Type B pancreatic cell (in vitro differentiated cells): ENCODE measurements around the gene MAGT1. TPM values are rescaled to one million over a fixed set of nuclear protein-coding genes. Genes with fewer than 3 reads are reported as not detected.
"Not testable (repeated sequence)": the region's sequence is repeated elsewhere in the genome, so short reads cannot be mapped to it uniquely, and the experiment has no call there.

Experiments
- DNase-seq: peaks from one replicate; pipeline ENCODE4 v3.0.0; 2021; ENCODE audit warnings: mixed read lengths; ENCODE audit not compliant: unreplicated experiment; ENCODE audit errors: extremely low spot score
- H3K27ac Mint-ChIP-seq: 2 replicates; pipeline ENCODE4 v1.8.0; 2021; ENCODE audit warnings: mild to moderate bottlenecking, mixed read lengths
- H3K27me3 Mint-ChIP-seq: 2 replicates; pipeline ENCODE4 v1.8.0; 2021; ENCODE audit warnings: mixed read lengths
- H3K36me3 Mint-ChIP-seq: 2 replicates; pipeline ENCODE4 v1.8.0; 2021; ENCODE audit warnings: mixed read lengths
- H3K4me1 Mint-ChIP-seq: one replicate; pipeline ENCODE4 v1.8.0; 2021; ENCODE audit warnings: mixed read lengths; ENCODE audit not compliant: unreplicated experiment
- H3K4me3 Mint-ChIP-seq: 2 replicates; pipeline ENCODE4 v1.8.0; 2021; ENCODE audit warnings: mild to moderate bottlenecking, mixed read lengths
- H3K9me3 Mint-ChIP-seq: 2 replicates; pipeline ENCODE4 v1.8.0; 2021; ENCODE audit warnings: mixed read lengths
- total RNA-seq: library from RNA; stranded (reverse); gene quantifications from 2 replicates; pipeline ENCODE4 v1.2.1, GENCODE V29; 2021; ENCODE audit warnings: low replicate concordance
- TF ChIP-seq, protein P1 (sequence below): fragments of 200-600 bp; sonication (generic); conservative IDR thresholded peaks from 2 replicates; pipeline ENCODE4 v1.5.0; 2021; ENCODE audit warnings: antibody characterized with exemption, mild to moderate bottlenecking

MAGT1 gene
- total RNA-seq, 1 donor from 2014 or later: 57.8 TPM

DNA sequence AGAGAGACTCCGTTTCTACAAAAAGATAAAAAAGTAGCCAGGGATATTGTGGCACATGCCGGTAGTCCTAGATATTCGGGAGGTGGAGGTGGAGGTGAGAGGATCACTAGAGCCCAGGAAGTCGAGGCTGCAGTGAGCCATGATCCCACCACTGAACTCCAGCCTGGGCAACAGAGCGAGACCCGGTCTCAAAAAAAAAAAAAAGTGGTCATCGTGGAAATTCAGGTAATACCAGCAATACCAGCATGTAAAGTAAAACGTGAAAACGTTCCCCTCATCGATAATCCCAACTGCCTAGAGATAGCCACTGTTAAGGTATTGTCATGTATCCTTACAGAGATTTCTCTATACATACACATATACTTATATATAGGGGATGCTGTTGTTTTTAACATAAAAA lies 1.5 kb downstream of the MAGT1 start:
- TF ChIP-seq, protein P1, sequence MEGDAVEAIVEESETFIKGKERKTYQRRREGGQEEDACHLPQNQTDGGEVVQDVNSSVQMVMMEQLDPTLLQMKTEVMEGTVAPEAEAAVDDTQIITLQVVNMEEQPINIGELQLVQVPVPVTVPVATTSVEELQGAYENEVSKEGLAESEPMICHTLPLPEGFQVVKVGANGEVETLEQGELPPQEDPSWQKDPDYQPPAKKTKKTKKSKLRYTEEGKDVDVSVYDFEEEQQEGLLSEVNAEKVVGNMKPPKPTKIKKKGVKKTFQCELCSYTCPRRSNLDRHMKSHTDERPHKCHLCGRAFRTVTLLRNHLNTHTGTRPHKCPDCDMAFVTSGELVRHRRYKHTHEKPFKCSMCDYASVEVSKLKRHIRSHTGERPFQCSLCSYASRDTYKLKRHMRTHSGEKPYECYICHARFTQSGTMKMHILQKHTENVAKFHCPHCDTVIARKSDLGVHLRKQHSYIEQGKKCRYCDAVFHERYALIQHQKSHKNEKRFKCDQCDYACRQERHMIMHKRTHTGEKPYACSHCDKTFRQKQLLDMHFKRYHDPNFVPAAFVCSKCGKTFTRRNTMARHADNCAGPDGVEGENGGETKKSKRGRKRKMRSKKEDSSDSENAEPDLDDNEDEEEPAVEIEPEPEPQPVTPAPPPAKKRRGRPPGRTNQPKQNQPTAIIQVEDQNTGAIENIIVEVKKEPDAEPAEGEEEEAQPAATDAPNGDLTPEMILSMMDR: no peak
- Mint-ChIP-seq H3K27ac (peak overlapping the region; percentile 98), H3K36me3 (no peaks in the 10 kb centered on the region), H3K4me3 (peak overlapping the region; percentile 91), H3K9me3 (no peaks in the 10 kb centered on the region), H3K4me1 (no peaks in the 10 kb centered on the region), H3K27me3 (no peaks in the 10 kb centered on the region)
- DNase-seq: no peak

DNA sequence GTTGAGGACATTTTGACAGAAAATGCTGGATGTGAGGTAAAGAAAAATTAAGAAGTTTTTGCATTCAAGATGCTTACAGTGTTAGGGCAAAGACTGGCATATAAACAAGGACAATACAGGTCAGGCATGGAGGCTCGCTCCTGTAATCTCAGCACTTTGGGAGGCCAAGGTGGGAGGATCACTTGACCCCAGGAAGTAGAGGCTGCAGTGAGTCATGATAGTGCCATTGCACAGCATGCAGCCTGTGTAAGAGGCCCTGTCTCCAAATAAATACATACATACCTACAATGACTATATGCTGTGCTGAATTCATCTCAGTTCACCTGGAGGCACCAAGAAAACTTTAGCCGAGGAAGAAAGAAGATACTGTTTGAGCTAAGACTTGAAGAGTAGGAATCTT lies 2.3 kb downstream of the MAGT1 start:
- peak overlapping the region; percentile 61 for H3K4me3 Mint-ChIP-seq
- H3K36me3 Mint-ChIP-seq: no peaks in the 10 kb centered on the region
- H3K4me1 Mint-ChIP-seq: no peaks in the 10 kb centered on the region
- no peaks in the 10 kb centered on the region for H3K9me3 Mint-ChIP-seq
- H3K27me3 Mint-ChIP-seq: no peaks in the 10 kb centered on the region
- DNase-seq: no peak
- H3K27ac Mint-ChIP-seq: no peak overlapping the region
- TF ChIP-seq, protein P1: no peak

DNA sequence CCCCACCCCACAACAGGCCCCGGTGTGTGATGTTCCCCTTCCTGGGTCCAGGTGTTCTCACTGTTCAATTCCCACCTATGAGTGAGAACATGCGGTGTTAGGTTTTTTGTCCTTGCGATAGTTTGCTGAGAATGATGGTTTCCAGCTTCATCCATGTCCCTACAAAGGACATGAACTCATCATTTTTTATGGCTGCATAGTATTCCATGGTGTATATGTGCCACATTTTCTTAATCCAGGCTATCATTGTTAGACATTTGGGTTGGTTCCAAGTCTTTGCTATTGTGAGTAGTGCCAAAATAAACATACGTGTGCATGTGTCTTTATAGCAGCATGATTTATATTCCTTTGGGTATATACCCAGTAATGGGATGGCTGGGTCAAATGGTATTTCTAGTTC lies 13.8 kb downstream of the MAGT1 start:
- not testable (repeated sequence) for H3K36me3 Mint-ChIP-seq, H3K4me1 Mint-ChIP-seq, H3K27me3 Mint-ChIP-seq, H3K27ac Mint-ChIP-seq, H3K9me3 Mint-ChIP-seq, H3K4me3 Mint-ChIP-seq, DNase-seq

DNA sequence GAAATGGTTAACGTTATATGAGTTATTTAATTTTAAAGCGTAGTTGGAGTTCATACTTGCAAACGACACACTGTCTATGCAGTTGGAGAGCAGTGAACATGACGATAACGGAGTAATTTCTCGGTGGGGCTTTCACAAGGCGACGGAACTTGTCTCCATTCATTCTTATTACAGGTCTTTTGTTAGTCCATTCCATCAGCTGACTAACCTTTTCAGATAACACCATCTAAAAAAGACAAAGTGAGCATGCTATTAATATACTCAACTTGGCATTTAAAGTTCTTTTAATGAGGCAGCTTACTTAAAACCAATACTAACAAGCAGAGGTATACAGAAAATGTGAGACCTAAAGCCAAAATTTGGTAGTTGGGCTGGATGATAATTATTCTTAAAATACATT lies 19.9 kb downstream of the MAGT1 start:
- Mint-ChIP-seq H3K4me1 (no peaks in the 10 kb centered on the region), H3K27me3 (no peaks in the 10 kb centered on the region), H3K9me3 (no peaks in the 10 kb centered on the region), H3K4me3 (no peak overlapping the region), H3K27ac (no peak overlapping the region), H3K36me3 (peaks cover 13% of the 10 kb centered on the region)
- no peak for DNase-seq
- TF ChIP-seq, protein P1: no peak

DNA sequence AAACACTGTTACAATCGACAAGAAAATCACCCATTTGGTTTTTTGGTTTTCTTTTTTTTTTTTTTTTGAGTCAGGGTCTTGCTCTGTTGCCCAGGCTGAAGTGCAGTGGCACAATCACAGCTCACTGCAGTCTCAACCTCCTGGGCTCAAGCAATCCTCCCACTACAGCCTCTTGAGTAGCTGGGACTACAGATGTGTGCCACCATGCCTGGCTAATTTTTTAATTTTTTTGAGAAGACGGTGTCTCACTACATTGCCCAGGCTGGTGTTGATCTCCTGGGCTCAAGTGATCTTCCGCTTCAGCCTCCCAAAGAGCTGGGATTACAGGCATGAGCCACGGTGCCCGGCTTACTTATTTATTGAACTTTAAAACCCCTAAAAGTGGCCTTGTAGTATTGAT lies 63.7 kb downstream of the MAGT1 start:
- H3K4me1 Mint-ChIP-seq, H3K4me3 Mint-ChIP-seq, H3K9me3 Mint-ChIP-seq, DNase-seq, H3K27ac Mint-ChIP-seq, H3K27me3 Mint-ChIP-seq, H3K36me3 Mint-ChIP-seq: not testable (repeated sequence)

DNA sequence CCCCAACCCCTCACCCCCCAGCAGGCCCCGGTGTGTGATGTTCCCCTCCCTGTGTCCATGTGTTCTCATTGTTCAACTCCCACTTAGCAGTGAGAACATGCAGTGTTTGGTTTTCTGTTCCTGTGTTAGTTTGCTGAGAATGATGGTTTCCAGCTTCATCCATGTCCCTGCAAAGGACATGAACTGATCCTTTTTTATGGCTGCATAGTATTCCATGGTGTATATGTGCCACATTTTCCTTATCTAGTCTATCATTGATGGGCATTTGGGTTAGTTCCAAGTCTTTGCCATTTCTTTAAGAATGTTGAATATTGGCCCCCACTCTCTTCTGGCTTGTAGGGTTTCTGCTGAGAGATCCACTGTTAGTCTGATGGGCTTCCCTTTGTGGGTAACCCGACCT lies 73.2 kb downstream of the MAGT1 start:
- peaks cover 12% of the 10 kb centered on the region for H3K36me3 Mint-ChIP-seq
- not testable (repeated sequence) for H3K4me1 Mint-ChIP-seq, H3K27ac Mint-ChIP-seq, H3K9me3 Mint-ChIP-seq, H3K27me3 Mint-ChIP-seq, DNase-seq, H3K4me3 Mint-ChIP-seq

DNA sequence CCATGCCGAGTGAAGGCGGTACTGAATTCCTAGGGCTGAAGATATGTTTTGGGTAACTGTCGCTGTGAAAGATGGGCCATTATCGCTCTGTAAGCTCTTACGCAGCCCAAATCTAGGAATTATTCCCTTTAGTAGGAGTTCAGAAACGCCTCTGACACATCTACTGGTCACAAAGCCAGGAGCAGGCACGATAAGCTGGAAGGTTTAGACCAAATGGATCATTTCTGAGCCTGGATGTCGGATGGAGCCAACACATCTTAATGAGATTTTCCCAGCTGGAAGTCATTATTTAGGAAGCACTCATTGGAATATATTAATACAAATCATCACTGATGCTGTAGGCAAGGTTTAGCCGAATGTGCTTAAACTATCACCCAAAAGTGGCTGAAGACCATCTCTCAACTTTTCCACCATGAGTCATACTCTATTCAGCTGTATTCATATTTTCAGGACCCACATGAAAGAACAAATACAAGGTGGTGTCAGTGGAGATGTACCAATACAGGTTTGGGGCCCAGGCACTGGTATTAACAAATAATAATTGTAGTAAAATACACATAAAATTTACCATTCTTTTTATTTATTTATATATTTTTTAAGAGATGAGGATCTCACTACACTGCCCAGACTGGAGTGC lies 75.0 kb downstream of the MAGT1 start:
- Mint-ChIP-seq H3K27ac (no peak overlapping the region), H3K27me3 (no peaks in the 10 kb centered on the region), H3K4me3 (no peak overlapping the region)

More for the DNA sequence above, 75.0 kb downstream of the MAGT1 start:
- H3K9me3 Mint-ChIP-seq: no peaks in the 10 kb centered on the region
- no peaks in the 10 kb centered on the region for H3K4me1 Mint-ChIP-seq
- peaks cover 9% of the 10 kb centered on the region for H3K36me3 Mint-ChIP-seq
- TF ChIP-seq, protein P1: no peak
- DNase-seq: no peak
